CMK (cell line): ENCODE data around the gene KRTAP19-3.
"Not testable (repeated sequence)": the region's sequence is repeated elsewhere in the genome, so short reads cannot be mapped to it uniquely, and the experiment has no call there.

ENCODE experiments used
- DNase-seq: peaks from one replicate; pipeline ENCODE4 v3.0.0-alpha.2; 2010; ENCODE audit warnings: low read depth

Gene KRTAP19-3

DNA sequence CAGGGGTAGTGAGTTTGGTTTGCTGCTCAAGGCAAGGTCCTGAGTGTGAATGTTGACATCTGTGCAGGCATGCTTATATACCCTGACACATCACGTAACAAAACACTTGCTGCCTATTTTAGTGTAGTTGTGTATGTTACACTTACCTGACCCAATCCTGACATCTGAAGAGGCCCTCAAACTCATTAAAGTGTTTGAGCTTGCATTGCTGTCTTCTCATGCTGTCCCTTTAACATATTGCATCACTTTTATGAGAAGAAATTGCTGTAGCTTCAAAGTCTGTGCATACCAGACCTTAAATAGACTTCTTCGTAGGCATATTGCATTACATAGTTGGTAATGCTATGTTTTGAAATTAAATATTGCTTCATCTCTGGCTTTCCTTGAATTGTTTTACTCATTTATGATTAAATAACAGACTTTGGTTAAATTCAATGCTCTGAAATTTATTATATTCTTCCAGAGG is at the start of gene KRTAP19-3:
TSS of gene KRTAP19-3 (minus strand) at position 51 of the 466 bp plus-strand sequence. CDS start 56 bp downstream, outside the sequence.
- DNase-seq = no peak

GRCh38 chr21:30518876-30519275 is 27.1 kb upstream of the KRTAP19-3 start:
- DNase-seq = no peak

GRCh38 chr21:30515681-30516080 is 23.9 kb upstream of the KRTAP19-3 start:
- no peak for DNase-seq

DNA sequence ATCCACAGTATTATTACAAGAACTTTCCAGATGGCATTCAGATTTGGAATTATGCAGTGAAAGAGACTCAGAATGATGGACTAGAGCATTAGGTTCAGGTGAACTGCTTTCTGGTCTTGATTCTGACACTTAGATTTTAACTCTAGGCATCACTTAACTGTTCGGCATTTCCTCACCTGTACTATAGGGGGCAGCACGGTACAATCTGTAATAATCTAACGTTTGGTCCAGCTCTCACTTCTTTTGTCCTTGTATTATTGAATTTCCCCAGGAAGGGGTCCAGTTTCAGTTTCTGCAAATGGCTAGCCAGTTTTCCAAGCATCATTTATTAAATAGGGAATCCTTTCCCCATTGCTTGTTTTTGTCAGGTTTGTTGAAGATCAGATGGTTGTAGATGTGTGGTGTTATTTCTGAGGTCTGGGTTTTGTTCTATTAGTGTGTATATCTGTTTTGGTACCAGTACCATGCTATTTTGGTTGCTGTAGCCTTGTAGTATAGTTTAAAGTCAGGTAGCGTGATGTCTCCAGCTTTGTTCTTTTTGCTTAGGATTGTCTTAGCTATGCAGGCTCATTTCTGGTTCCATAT is 13.9 kb upstream of the KRTAP19-3 start:
- DNase-seq = not testable (repeated sequence)

DNA sequence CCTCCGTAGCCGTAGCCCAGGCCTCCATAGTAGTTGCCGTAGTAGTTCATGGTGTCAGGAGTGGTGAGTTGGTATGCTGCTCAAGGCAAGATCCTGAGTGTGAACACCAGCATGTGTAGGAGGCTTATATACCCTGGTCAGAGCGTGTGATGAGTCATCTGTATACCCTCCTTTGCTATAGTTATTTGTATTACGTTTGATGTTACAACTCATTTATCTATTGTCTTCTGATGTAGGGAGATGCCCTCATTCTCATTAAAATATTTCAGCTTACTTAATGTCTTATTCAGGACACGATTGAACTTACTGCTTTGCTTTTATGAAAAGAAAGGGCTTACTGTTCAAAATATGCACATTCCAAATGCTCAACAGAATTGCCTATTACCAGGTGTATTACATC is 10.2 kb upstream of the KRTAP19-3 start, which contains the start of gene KRTAP19-5:
TSS of gene KRTAP19-5 (minus strand) at position 101 of the 400 bp plus-strand sequence. CDS start at position 50, 51 bp downstream.
- DNase-seq = no peak

- DNase-seq = no peak
These were observed 5.3 kb upstream of the KRTAP19-3 start, which contains the start of gene KRTAP19-4 for GRCh38 chr21:30497065-30497464. TSS of gene KRTAP19-4 (minus strand) at chr21:30497165. CDS start at chr21:30497110, 55 bp downstream.

- no peak for DNase-seq
These were observed 4.5 kb downstream of the KRTAP19-3 start, which contains the start of gene KRTAP19-2 for GRCh38 chr21:30487336-30487735. TSS of gene KRTAP19-2 (minus strand) at chr21:30487436. CDS start at chr21:30487348, 88 bp downstream.

DNA sequence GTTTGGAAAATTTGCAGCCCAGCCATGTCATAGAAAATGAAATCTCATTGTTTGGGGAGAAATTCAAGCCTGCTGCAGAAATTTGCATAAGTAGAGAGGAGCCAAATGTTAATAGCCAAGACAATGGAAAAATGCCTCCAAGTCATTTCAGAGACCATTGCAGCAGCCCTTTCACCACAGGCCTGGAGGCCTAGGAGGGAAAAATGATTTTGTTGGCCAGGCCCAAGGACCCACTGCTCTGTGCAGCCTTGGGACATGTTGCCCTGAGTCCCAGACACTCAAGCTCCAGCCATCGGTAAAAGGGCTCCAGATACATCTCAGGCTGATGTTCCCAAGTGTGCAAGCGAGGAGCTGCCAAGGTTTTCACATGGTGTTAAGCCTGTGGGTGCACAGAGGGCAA is 5.6 kb downstream of the KRTAP19-3 start:
- DNase-seq = no peak

DNA sequence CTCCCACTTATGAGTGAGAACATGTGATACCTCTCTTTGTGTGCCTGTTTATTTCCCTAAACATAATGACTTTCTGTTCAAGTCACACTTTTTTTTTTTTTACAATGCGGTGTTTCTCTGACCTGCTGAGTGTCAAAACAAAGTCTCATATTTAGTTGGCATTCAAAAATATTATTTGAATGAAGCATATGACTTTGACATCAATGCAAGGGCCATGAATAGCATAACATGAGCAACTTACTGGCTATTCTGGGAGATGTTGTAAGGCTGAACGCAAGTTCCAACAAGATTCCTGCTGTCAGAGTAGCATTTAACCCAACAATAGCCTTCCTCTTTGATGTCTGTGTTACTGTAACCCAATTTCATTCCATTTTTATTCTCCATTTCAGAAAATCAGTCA is 9.7 kb downstream of the KRTAP19-3 start:
- DNase-seq = no peak

DNA sequence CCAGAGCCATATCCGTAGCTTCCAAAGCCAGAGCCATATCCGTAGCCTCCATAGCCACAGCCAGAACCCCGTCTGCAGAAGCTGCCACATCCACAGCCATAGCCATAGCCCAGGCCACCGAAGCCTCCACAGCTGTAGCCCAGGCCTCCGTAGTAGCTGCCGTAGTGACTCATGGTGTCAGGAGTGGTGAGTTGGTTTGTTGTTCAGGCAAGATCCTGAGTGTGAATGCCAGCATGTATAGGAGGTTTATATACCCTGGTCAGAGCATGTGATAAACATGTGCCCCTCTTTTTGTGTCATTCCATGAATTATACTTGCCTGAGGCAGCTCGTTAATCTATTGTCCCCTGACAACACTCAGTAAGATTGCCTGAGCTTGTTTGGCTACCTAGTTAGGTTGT is 11.7 kb downstream of the KRTAP19-3 start, which contains the start of gene KRTAP19-1:
TSS of gene KRTAP19-1 (minus strand) at position 223 of the 400 bp plus-strand sequence. CDS start at position 173, 50 bp downstream.
- no peak for DNase-seq

GRCh38 chr21:30479259-30479658 is 12.6 kb downstream of the KRTAP19-3 start:
- DNase-seq = no peak

DNA sequence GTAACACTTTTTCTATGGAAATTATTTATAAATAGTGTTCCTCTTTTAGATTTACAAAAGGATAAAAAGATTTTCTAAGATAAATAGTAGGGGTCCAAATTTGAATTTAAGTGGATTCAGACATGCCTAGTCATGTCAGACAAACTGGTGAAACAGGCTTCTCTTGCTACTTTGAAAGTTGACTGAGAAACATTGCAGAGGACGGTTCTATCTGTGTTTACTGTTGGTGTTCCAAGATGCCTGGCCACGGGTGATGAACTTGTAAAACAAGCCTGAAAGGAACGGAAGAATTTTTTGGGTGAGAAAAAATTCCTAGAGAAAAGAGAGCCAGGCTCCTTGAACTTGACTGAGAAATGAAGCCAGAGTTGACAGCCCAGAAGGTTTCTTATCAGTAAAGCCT is 13.8 kb downstream of the KRTAP19-3 start:
- no peak for DNase-seq

DNA sequence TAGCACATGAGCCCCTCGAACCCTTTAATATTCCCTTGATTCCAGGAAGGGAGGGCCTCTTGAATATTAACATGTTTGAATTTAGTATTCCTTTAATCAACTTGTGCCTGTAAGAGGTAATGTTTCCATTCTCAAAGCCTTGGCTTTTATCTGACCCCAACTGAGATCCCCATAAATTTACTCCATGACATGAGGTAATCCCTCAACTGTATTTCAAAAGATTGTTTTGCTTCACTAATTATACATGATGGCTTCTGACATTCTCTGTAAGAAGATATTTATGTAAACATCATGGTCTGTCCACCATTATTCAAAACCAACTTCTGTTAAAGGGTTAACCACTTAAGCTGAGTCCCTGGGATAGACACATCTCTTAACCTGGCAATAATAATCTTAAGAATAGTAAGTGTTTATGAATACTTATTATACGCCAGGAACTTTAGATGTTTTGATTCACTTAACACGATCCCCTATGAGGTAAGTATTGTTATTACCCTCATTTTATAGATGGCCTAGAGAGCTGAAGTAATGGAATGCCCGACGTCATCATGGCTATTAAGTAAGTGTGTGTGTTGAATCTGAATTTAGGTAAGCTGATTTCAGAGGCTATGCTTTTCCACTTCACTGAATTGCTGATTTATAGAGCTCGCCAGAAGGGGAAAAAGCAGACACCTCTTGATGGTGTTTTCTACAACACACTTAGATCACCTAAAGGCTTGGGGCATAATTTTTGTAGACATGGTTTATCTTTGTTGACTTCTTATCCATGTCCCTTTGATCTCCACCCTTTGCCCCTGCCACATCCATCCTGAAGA is 22.7 kb downstream of the KRTAP19-3 start:
- no peak for DNase-seq

DNA sequence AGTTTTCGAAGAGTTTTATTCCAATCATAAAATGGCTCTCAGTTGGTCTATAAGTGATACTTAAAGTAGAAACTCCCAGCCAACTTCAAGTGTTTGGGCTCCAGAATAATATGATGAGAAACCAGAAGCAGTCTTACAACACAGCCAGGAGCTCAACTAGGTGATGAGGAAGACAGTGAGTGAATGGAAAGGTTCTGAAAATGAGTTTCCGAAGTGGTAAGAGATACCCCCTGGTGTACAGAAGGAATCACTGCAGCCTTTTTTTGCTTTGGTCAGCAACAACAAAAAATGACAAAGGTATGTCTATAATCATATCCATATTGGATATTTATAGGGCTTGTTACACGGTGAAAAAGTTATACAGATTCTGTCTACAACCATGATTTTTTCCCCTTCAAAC is 28.1 kb downstream of the KRTAP19-3 start:
- DNase-seq = no peak

DNA sequence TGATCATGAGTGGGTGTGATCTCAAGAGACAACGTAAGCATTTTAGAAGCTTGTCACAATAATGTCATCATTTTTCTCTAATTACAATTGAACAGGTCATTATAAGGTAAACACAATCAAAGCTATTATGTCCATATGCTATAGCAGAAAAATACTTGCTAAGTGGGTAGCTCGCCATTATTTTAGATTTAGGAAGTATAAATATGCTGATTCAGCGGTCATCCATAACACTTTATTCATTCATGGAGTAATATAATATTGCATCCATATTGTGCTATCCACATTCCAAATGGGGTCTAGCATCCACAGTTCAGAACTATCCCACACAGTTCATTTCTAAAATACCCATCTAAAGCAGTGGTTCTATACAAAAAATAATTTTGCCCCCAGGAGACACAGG is 43.3 kb downstream of the KRTAP19-3 start:
- DNase-seq = no peak

GRCh38 chr21:30447056-30447455 is 44.8 kb downstream of the KRTAP19-3 start:
- no peak for DNase-seq

DNA sequence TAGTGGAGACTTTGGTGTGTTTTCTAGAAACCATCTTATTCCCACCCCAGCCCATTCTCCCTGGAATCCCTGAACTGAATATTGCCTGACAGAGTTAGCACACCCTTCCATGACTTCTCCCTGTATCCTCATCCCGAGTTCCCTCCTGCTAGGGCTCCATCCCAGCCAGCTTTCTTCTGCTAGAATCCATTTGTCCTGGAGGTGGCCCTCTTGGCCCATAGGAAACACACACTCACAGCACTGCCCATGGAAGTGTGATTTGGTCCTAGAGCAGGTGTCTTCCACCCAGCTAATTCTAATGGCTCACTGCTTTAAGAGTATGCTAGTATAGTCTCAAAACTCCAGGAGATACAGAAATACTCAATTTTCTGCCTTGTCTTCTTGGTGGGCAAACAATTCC is 47.6 kb downstream of the KRTAP19-3 start:
- DNase-seq = no peak

- no peak for DNase-seq
These were observed 48.6 kb downstream of the KRTAP19-3 start for GRCh38 chr21:30443226-30443625.
